PC-3 (cell line): ENCODE results near the gene TPP2.

Experiments used
- CTCF ChIP-seq: fragments of 300-600 bp; sonication (generic); conservative IDR thresholded peaks from 2 replicates; pipeline ENCODE4 v1.5.1; 2017; ENCODE audit warnings: antibody characterized with exemption, low read depth, mild to moderate bottlenecking, low read length
- EZH2 ChIP-seq: fragments of 300-600 bp; sonication (generic); IDR thresholded peaks from one replicate; pipeline ENCODE4 v1.6.1; 2017; ENCODE audit warnings: antibody characterized with exemption, mild to moderate bottlenecking, low read length; ENCODE audit not compliant: unreplicated experiment
- EZH2phosphoT487 ChIP-seq: fragments of 300-600 bp; sonication (generic); IDR thresholded peaks from 2 replicates; pipeline ENCODE4 v1.6.1; 2018; ENCODE audit warnings: mild to moderate bottlenecking, antibody characterized with exemption, low read length, borderline replicate concordance

DNA sequence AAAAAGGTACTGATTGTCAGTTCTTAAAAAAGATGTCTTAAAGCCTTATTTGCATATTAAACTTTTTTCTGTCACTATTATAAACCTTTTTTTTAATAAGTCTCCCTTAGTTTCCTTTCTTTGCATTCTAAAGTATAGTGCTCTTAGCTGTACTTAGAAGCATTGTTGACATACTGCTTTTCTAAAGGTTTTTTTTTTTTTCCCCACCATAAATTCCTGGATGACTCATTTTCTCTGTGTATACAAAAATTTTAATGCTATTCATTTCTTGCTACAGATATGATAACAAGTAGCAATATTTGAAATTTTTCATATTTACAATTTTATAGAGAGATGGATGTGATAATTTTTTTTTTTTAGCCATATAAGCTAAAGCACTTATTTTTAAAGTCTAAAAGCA, 54.6 kb downstream of the TPP2 start:
- TF ChIP-seq EZH2 (no peak), CTCF (no peak), EZH2phosphoT487 (no peak)
